Measurements from ENCODE around the gene ASB16.
"Not testable (repeated sequence)": the region's sequence is repeated elsewhere in the genome, so short reads cannot be mapped to it uniquely, and the experiment has no call there.

The ASB16 gene

DNA sequence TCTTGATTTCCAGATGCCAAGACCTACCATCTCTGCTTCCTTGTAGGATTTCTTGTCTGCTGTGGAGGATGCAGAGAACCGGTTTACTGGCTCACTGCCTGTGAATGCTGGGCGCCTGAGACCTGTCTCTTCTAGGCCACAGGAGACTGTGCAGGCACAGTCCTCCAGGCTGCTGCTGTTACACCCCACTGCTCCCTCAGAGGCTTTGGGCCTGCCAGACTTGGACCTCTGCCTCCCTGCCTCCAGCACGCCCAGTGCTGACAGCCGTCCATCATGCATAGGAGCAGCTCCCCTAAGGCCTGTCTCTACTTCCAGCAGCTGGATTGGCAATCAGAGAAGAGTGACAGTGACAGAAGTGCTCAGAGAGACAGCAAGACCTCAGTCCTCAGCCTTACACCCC, 22.7 kb upstream of the ASB16 start:
- DNase-seq (ENCODE audit: low read depth) = no peak

GRCh38 chr17:44149066-44149465, 21.4 kb upstream of the ASB16 start:
- not testable (repeated sequence) for DNase-seq (ENCODE audit: low read depth)

GRCh38 chr17:44149750-44150329, 20.7 kb upstream of the ASB16 start:
- DNase-seq (ENCODE audit: low read depth) = no peak

- no peak for DNase-seq (ENCODE audit: low read depth)
These were observed 17.6 kb upstream of the ASB16 start for GRCh38 chr17:44152875-44153274.

DNA sequence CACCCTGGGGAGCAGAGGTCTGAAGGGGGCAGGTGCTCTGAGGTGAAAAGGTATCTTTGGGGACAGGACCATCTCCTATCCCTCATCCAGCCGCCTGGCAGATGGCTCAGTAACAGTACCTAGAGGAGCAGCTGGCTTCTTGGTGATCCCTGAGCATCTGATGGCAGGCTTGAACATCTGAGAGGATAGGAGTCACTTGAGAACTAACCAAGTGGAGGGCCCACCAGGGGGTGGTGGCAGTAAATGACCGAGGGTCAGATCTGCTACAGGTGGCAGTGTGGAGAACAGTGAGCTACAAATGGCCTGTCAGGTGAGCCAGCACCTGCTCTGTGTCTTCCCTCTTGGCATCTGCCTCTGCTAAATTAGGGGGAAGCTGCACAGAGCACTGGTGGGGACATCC, 15.0 kb upstream of the ASB16 start:
- no peak for DNase-seq (ENCODE audit: low read depth)

DNA sequence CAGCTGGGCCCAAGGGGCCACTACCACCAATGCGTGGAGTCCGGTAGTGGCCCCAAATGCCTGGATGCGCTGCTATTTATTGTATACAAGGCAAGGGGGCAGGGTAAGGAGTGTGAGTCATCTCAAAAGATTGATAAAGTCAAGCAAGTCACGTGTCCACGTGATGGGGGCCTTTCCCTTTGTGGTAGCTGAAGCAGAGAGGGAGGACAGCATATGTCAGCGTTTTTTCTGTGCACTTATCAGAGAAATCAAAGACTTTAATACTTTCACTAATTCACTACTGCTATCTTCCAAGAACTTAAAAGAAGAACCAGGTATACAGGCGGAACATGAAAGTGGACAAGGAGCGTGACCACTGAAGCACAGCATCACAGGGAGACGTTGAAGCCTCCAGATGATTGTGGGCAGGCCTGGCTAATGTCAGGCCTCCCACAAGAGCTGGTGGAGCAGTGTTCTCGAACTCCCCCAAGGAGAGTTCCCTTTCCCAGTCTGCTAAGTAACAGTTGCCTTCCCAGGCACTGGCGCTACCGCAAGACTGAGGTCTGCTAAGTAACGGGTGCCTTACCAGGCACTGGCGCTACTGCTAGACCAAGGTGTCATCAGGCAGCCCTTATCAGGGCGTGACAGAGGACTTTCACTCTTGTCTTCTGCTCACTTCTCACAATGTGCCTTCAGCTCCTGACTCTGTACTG, 10.8 kb upstream of the ASB16 start:
- DNase-seq (ENCODE audit: low read depth) = no peak

GRCh38 chr17:44164476-44164875, 6.0 kb upstream of the ASB16 start:
- DNase-seq (ENCODE audit: low read depth) = no peak

GRCh38 chr17:44167181-44167861, 3.2 kb upstream of the ASB16 start:
- DNase-seq (ENCODE audit: low read depth) = no peak

GRCh38 chr17:44170135-44170498, 387 bp upstream of the ASB16 start:
- no peak for DNase-seq (ENCODE audit: low read depth)

- DNase-seq (ENCODE audit: low read depth) = no peak
These were observed 1.5 kb downstream of the ASB16 start for GRCh38 chr17:44171931-44172455.

DNA sequence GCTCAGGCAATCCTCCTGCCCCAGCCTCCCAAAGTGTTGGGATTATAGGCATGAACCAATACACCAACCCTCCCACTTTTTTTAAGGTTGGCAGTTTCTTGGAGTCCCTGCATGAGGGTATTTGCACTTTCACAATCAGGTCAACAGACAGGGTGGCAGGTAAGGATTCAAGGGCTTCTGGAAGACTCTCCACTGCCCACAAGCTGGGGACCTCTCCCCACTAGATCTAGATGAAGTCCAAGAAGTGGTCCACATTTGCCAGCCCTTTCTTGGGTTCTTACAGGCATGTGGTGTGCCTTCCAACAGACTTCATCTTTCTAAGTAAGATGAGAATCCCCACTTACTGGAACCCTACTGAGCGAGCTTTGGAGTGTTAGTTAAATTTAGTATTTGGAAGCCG, 3.9 kb downstream of the ASB16 start:
- no peak for DNase-seq (ENCODE audit: low read depth)

DNA sequence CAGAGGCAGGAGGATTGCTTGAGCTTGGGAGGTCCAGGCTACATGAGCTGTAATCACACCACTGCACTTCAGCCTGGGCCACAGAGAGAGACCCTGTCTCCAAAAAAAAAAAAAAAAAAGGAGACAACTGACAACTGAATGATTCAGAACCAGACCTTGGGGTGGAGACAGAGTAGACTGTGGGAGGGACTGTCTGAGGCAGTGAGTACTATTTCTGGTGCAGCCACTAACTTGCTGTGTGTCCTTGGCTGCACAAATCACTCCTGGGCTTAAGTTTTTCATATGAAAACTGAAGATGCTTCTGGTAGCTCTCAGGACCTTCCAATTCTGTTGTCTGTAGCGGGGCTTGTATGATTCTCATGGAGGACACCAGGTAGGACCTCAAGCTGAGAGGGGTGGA, 5.8 kb downstream of the ASB16 start:
- no peak for DNase-seq (ENCODE audit: low read depth)

DNA sequence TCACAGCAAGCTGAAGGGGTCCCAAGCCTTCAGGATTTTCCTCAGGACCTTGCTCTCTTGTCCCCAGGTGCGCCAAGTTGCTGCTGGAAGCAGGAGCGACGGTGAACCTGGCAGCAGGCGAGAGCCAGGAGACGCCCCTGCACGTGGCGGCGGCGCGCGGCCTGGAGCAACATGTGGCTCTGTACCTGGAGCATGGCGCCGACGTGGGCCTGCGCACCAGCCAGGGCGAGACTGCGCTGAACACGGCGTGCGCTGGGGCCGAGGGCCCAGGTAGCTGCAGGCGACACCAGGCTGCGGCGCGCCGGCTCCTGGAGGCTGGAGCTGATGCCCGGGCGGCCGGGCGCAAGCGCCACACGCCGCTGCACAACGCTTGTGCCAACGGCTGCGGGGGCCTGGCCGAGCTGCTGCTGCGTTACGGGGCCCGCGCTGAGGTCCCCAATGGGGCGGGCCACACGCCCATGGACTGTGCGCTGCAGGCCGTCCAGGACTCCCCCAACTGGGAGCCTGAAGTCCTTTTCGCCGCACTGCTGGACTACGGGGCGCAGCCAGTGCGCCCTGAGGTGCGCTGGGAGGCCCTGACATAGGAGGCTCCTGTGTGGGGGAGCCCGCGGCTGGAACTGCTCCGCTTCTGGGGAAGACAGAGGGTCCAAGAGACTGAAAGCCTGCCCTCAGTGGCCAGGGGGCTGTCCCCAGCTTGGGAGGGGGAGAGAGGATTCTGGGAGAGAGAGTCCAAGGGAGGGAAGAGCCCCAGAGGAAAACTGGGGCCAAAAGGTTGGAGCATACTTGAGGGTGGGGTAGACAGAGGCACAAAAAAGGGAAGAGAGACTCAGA, 6.4 kb downstream of the ASB16 start:
- DNase-seq (ENCODE audit: low read depth) = no peak

DNA sequence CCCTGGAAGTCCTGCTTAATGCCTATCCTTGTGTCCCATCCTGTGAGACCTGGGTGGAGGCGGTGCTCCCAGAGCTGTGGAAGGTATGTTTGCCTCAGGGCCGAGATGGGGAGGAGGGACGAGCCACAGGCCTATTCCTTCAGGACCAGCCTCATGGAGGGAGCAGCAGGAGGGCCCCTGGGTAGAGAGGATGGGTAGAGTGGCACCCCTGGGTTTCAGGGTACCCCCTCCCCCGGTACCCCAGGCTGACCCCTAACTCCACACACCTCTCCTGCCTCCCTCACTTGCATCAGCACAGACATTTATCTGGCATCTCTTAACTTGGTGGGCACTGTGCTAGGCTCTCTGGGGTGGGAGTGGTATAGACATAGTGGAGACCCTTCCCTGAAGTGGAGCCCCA, 7.1 kb downstream of the ASB16 start:
- no peak for DNase-seq (ENCODE audit: low read depth)

DNA sequence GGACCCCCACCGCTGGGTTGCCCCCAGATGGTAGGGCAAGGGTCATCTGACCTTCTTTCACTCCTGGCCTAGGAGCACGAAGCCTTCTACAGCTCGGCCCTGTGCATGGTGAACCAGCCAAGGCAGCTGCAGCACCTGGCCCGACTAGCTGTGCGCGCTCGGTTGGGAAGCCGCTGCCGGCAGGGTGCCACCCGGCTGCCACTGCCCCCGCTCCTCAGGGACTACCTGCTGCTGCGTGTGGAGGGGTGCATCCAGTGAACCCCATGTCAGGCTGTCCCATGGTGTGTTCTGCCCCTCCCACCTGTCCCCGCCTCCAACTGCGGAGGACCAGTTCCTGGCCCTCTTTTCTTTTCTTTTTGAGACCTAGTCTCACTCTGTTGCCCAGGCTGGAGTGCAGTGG, 7.6 kb downstream of the ASB16 start:
- no peak for DNase-seq (ENCODE audit: low read depth)

DNA sequence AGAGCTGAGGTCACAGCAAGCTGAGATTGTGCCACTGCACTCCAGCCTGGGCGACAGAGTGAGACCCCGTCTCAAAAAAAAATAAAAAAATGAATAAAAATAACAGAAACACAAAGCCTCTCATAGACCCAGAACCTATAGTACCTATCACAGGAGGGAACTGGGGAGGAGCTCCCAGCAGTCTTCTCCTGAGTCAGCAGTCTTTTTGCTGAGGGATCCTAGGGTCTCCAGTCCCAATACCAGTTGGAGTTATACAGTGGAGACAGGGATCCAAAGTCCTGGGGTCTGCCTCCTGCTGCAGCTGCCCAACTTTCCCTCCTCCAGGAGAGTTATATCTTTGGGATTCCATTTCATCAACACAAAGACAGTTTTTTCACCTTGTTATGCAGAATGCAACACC, 12.5 kb downstream of the ASB16 start:
- no peak for DNase-seq (ENCODE audit: low read depth)

GRCh38 chr17:44184212-44184810, 13.8 kb downstream of the ASB16 start:
- no peak for DNase-seq (ENCODE audit: low read depth)

GRCh38 chr17:44186307-44187130, 16.0 kb downstream of the ASB16 start, which contains the start of gene TMUB2:
TSS of gene TMUB2 (plus strand) at chr17:44186972. CDS start at chr17:44187709, 737 bp downstream.
- peak; percentile 92 for DNase-seq (ENCODE audit: low read depth)

DNA sequence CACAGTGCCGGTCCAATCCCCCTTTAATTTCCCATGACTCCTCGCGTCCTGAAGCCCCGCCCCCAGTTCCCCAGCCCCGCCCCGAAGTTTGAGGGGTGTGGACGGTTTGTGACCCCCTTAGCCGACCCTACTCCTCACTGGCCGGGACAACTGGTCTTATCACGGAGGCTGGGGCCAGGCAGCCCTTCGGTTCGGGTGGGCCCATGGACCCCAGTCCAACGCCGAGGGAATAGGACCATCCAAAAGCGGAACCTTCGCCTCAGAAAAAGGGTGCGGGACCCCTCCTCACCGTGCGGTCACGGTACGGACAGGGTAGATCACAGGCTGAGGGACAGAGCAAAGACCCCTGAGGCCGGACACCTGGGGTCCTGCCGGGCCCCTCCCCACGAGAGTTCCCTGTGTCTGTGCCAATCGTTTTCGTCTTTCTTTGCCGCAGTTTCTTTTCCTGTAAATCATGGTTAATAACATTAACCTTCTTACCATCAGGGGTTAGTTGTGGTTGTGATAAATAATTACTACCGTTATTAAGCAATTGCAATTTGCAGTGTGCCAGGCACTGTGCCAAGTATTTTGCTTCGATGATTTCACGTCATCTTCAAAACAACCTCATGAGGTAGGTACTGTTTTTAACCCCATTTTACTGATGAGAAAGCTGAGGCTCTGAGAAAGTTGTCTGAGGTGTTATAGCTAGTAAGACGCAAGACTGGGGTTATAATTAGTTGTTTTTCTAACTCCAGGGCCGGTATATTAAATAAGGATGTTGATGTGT, 16.8 kb downstream of the ASB16 start:
- no peak for DNase-seq (ENCODE audit: low read depth)
